Measurements from ENCODE around the gene STAB2.

GRCh38 chr12:103620395-103620794 is 33.3 kb downstream of the STAB2 start:
- no peak for TF ChIP-seq EZH2phosphoT487 (IDR thresholded peaks at IDR 0.05; ENCODE audit: borderline replicate concordance, low read length)
- no peak for TF ChIP-seq CTCF (IDR thresholded peaks at IDR 0.05; ENCODE audit: low read depth, low read length, poor library complexity, severe bottlenecking)

Measured in DOHH2 (cell line).